Stimulated activated naive CD8-positive, alpha-beta T cell treated with anti-CD3 and anti-CD28 coated beads, Interleukin-15, Interleukin-2, amounts not matched to agents 100 U/mL and 50 U/mL, for 24 hours (primary cell): ENCODE data around the gene TBC1D32.
A peak's percentile ranks its signal among the peaks of the same experiment; 100 is the strongest.
"Not testable (repeated sequence)": the region's sequence is repeated elsewhere in the genome, so short reads cannot be mapped to it uniquely, and the experiment has no call there.

Source experiments
- ATAC-seq: fragments of 150-1000 bp; cut with Tn5 transposase; one replicate; pipeline ENCODE4 v1.10.0; 2021
- DNase-seq: peaks from one replicate; pipeline ENCODE4 v3.0.0; 2021

The TBC1D32 gene

GRCh38 chr6:121333196-121333595, 1.1 kb downstream of the TBC1D32 start:
- no peak for DNase-seq
- ATAC-seq: no peak

- DNase-seq (no peak), ATAC-seq (no peak)
Observed at GRCh38 chr6:121330516-121330915, 3.8 kb downstream of the TBC1D32 start.

- DNase-seq (no peak), ATAC-seq (peak; percentile 28)
Observed at GRCh38 chr6:121321282-121321681, 13.0 kb downstream of the TBC1D32 start.

GRCh38 chr6:121319603-121320002, 14.7 kb downstream of the TBC1D32 start:
- ATAC-seq (no peak), DNase-seq (no peak)

GRCh38 chr6:121319112-121319553, 15.1 kb downstream of the TBC1D32 start:
- DNase-seq (no peak), ATAC-seq (no peak)

- DNase-seq (no peak), ATAC-seq (no peak)
Observed at GRCh38 chr6:121314381-121315112, 19.7 kb downstream of the TBC1D32 start.

GRCh38 chr6:121311814-121312213, 22.5 kb downstream of the TBC1D32 start:
- DNase-seq, ATAC-seq: not testable (repeated sequence)

GRCh38 chr6:121310495-121310894, 23.8 kb downstream of the TBC1D32 start:
- no peak for ATAC-seq
- DNase-seq: no peak

- DNase-seq: no peak
Observed at GRCh38 chr6:121309768-121310469, 24.4 kb downstream of the TBC1D32 start.

GRCh38 chr6:121305957-121306607, 28.2 kb downstream of the TBC1D32 start:
- ATAC-seq (no peak), DNase-seq (no peak)

More at GRCh38 chr6:121309768-121310469, 24.4 kb downstream of the TBC1D32 start:
- no peak for ATAC-seq

- DNase-seq (no peak), ATAC-seq (no peak)
Observed at GRCh38 chr6:121302882-121303281, 31.4 kb downstream of the TBC1D32 start.

GRCh38 chr6:121301156-121301555, 33.1 kb downstream of the TBC1D32 start:
- not testable (repeated sequence) for ATAC-seq, DNase-seq

- DNase-seq (no peak), ATAC-seq (no peak)
Observed at GRCh38 chr6:121297694-121298093, 36.6 kb downstream of the TBC1D32 start.

- no peak for DNase-seq
- ATAC-seq: no peak
Observed at GRCh38 chr6:121285041-121285440, 49.2 kb downstream of the TBC1D32 start.

- ATAC-seq (no peak), DNase-seq (no peak)
Observed at GRCh38 chr6:121274666-121275295, 59.5 kb downstream of the TBC1D32 start.

- ATAC-seq (no peak), DNase-seq (no peak)
Observed at GRCh38 chr6:121263742-121264141, 70.5 kb downstream of the TBC1D32 start.

- ATAC-seq: no peak
Observed at GRCh38 chr6:121260651-121261102, 73.6 kb downstream of the TBC1D32 start.

GRCh38 chr6:121247386-121247785, 86.9 kb downstream of the TBC1D32 start:
- ATAC-seq (peak; percentile 63), DNase-seq (no peak)

More at GRCh38 chr6:121260651-121261102, 73.6 kb downstream of the TBC1D32 start:
- DNase-seq: no peak

GRCh38 chr6:121242386-121242785, 91.9 kb downstream of the TBC1D32 start:
- ATAC-seq (no peak), DNase-seq (no peak)

- ATAC-seq: no peak
- DNase-seq: no peak
Observed at GRCh38 chr6:121237859-121238258, 96.4 kb downstream of the TBC1D32 start.

GRCh38 chr6:121236984-121237383, 97.3 kb downstream of the TBC1D32 start:
- DNase-seq (no peak), ATAC-seq (no peak)

- ATAC-seq (no peak), DNase-seq (no peak)
Observed at GRCh38 chr6:121235386-121235785, 98.9 kb downstream of the TBC1D32 start.
